Naive B cell (primary cell): ENCODE measurements around the gene CEP72. TPM values are rescaled to one million over a fixed set of nuclear protein-coding genes. Genes with fewer than 3 reads are reported as not detected.
"Not testable (repeated sequence)": the region's sequence is repeated elsewhere in the genome, so short reads cannot be mapped to it uniquely, and the experiment has no call there.

Experiments used
- ATAC-seq, 2 donors: fragments of 150-1000 bp; cut with Tn5 transposase; 2 replicates each; pipeline ENCODE4 v1.10.0; 2021; ENCODE audit warnings: low read depth in 2 of 2, mild to moderate bottlenecking in 2 of 2, moderate library complexity in 2 of 2
- DNase-seq: peaks from one replicate; pipeline ENCODE4 v3.0.0; 2022
- H3K27ac Mint-ChIP-seq, 6 donors: one replicate each; pipeline ENCODE4 v1.8.0; 2020 to 2022; ENCODE audit warnings: mild to moderate bottlenecking in 6 of 6, mixed read lengths in 6 of 6, moderate library complexity in 5 of 6, inconsistent platforms in 2 of 6
- H3K27me3 Mint-ChIP-seq, 3 donors: one replicate each; pipeline ENCODE4 v1.8.0; 2021 to 2022; ENCODE audit warnings: mixed read lengths in 3 of 3, mild to moderate bottlenecking in 1 of 3
- H3K36me3 Mint-ChIP-seq, 2 donors: one replicate each; pipeline ENCODE4 v1.8.0; 2020 to 2022; ENCODE audit warnings: mixed read lengths in 2 of 2, inconsistent platforms in 1 of 2, mild to moderate bottlenecking in 1 of 2
- H3K4me1 Mint-ChIP-seq, 3 donors: one replicate each; pipeline ENCODE4 v1.8.0; 2020 to 2022; ENCODE audit warnings: mixed read lengths in 3 of 3, inconsistent platforms in 1 of 3, mild to moderate bottlenecking in 1 of 3, moderate library complexity in 1 of 3
- H3K4me3 Mint-ChIP-seq, 8 donors: one replicate each; pipeline ENCODE4 v1.8.0; 2020 to 2022; ENCODE audit warnings: mild to moderate bottlenecking in 8 of 8, mixed read lengths in 8 of 8, moderate library complexity in 8 of 8, inconsistent platforms in 2 of 8
- H3K9me3 Mint-ChIP-seq, 7 donors: one replicate each; pipeline ENCODE4 v1.8.0; 2020 to 2022; ENCODE audit warnings: mixed read lengths in 7 of 7, mild to moderate bottlenecking in 5 of 7, inconsistent platforms in 2 of 7, moderate library complexity in 1 of 7
- polyA plus RNA-seq, 6 donors: library from polyadenylated mRNA; unstranded; fragments of 300-500 nt; fragmentation: Illumina TruSeq; gene quantifications; one replicate each; pipeline ENCODE4 v1.2.3, GENCODE V29; 2021; ENCODE audit warnings: low read depth in 6 of 6

CEP72 gene
- polyA plus RNA-seq, 6 donors from 2014 or later: 1.9 to 7.8 (median 2.9) TPM; not detected in 1

DNA sequence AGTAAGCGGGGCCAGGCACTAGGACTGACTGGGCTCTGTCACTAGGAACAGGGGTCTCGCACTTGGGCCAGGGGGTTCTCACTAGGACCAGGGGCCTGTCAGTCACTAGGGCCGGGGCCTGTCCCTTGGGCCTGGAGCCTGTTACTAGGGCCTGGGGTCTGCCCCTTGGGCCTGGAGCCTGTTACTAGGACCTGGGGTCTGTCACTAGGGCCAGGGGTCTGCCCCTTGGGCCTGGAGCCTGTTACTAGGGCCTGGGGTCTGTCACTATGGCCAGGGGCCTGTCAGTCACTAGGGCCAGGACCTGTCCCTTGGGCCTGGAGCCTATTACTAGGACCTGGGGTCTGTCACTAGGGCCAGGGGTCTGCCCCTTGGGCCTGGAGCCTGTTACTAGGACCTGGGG, 70.1 kb downstream of the CEP72 start:
- not testable (repeated sequence) for H3K36me3 Mint-ChIP-seq, H3K4me3 Mint-ChIP-seq, H3K9me3 Mint-ChIP-seq, H3K4me1 Mint-ChIP-seq, ATAC-seq, DNase-seq
- H3K27me3 Mint-ChIP-seq: peaks cover 0 to 28% (median 10%) of the 10 kb centered on the region in 3 donors
- H3K27ac Mint-ChIP-seq: peak overlapping the region in 1 of 6 donors; percentile 36

DNA sequence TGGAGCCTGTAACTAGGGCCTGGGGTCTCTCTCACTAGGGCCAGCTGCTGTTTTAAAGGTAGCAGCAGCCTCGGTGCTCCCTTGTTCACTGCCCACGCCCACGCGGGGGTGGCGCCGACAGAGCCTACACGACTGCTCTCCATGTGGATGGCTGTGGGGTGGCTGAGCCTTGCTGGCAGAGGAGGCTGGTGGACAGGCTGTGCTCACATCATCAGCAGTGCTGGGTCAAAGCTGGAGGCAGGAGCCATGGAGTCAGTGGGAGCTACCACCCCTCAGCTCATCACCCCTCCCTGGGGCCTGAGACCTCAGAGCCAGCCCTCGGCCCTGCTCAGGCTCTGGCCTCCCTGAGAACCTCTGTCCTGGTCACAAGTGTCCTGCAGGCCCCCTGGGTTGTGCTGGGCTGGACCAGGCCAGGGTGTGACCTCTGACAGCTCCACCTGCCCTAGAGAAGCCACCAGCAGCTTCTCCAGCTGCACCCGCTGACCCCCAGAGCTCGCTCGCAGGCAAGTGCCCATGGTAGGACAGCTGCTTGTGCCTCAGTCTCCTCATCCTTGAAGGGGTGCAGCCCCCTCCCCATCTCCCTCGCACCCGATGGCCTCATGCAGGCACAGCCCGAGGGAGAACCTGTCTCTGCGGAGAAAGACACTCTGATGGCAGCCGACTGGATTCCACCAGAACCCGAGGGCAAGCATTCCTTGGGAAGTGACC, 70.7 kb downstream of the CEP72 start:
- not testable (repeated sequence) for H3K9me3 Mint-ChIP-seq, DNase-seq, H3K4me1 Mint-ChIP-seq, ATAC-seq, H3K4me3 Mint-ChIP-seq, H3K36me3 Mint-ChIP-seq
- Mint-ChIP-seq H3K27me3 (peaks cover 0 to 24% (median 10%) of the 10 kb centered on the region in 3 donors), H3K27ac (peak overlapping the region in 2 of 6 donors; percentile 36 to 66)

DNA sequence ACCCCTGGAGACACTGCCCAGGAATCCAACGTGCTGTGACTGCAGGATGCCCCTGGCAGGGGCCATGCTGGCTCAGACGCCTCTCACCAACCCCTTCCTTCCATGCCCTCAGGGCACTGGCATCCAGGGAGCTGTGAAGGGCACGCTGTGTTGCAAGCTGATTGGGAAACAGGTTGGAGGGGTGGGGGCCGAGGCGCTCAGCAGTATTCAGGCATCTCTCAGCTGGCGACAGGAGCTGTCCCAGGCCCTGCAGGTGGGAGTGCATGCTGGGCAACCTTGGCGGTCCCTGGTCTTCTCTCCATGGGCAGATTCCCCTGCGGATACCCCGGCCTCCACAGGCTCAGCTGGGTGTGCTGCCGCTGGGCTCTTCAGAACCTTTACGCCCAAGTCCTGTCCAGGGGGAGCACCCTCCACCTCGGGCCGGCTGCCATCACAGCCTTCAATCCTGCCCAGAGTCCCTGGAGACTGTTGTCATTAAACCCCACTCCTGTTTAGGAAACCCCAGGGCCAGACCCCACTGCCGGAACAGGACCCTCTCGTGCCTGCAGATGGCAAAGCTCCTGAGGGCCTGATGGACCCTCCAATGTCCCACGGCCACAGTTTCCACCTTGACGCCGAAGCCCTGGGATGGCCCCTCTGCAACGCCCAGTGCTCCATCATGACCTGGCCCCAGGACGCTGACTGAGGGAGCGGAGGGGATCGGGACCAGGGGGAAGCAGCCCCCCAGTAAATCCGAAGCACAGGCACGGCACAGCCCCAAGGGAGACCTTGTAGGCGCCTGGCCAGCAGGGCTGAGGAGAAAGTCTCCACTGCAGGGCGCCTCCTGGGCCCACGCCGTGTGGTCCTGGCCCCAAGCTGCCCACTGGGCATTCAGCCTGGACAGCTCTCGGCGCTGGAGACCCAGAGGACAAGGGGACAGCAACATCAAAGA, 71.7 kb downstream of the CEP72 start:
- H3K27me3 Mint-ChIP-seq: peaks cover 0 to 29% (median 10%) of the 10 kb centered on the region in 3 donors

DNA sequence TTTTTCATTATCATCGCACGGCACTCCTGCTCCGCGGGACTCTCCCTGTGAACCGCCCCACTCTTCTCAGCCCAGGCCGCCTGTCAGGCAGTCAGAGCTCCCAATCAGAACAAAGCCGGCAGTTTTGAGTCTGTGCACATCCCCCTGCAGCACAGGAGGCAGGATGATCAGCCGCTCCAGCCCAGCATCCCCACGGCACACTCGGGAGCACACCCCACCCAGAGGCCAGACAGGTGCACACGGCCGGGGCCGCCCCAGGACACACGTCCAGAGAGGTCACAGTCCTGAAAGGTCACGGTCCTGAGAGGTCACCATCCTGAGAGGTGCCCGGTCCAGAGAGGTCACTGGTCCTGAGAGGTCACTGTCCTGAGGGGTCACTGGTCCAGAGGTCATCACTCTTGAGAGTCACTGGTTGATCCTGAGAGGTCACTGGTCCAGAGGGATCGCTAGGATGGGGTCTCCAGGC, 72.6 kb downstream of the CEP72 start:
- no peak for DNase-seq
- no peak for ATAC-seq
- Mint-ChIP-seq H3K4me1 (no peaks in the 10 kb centered on the region), H3K27ac (no peak overlapping the region), H3K4me3 (peak overlapping the region in 1 of 8 donors; percentile 66), H3K9me3 (no peaks in the 10 kb centered on the region), H3K27me3 (peaks cover 0 to 29% (median 10%) of the 10 kb centered on the region in 3 donors), H3K36me3 (no peaks in the 10 kb centered on the region)

More for the DNA sequence above, 71.7 kb downstream of the CEP72 start:
- H3K36me3 Mint-ChIP-seq: no peaks in the 10 kb centered on the region
- no peaks in the 10 kb centered on the region for H3K9me3 Mint-ChIP-seq
- DNase-seq (no peak), ATAC-seq (no peak)
- H3K4me1 Mint-ChIP-seq: no peaks in the 10 kb centered on the region
- H3K27ac Mint-ChIP-seq: no peak overlapping the region
- H3K4me3 Mint-ChIP-seq: no peak overlapping the region

DNA sequence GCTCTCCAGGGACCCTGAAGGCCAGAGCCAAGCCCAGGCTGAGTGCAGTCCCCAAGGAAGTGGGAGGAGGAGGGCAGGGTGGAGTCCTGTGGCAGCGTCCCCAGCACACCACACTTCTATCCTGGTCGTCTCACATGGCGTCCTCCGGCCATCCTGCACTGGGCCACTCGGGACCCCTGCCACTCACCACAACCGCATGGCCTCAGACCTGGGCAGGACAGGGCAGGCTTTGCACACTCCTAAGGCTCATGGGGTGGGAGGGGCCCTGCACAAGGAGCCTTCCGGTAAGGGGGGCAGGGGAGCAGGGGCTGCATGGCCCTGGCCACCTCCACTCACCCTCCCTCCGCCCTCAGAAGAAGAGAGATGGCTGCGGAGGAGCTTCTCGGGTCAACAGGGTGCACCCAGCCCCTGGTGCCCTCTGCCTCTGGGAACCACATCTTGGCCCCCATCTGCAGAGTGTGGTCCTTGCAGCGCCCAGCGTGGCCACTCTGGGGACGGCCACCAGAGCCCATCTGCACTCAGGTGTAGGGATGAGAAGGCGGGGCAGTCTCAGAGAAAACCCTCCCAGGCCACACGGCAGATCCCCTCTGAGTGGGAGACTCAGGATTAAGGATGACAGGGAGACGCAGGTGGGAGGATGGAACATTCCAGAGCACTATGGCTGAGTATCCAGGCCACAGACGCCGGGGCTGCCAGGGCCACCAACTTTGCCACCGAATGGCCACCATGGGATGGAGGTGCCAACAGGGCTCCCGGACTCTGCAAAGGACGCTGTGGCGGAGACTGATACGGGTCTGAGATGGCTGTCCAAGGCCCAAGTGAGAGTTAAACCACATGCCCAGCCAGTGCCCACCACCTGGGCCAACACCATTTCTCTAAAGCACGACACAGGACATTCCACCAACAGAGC, 73.4 kb downstream of the CEP72 start:
- ATAC-seq (no peak), DNase-seq (no peak)
- Mint-ChIP-seq H3K36me3 (no peaks in the 10 kb centered on the region), H3K27me3 (peaks cover 0 to 29% (median 10%) of the 10 kb centered on the region in 3 donors), H3K4me1 (no peaks in the 10 kb centered on the region), H3K4me3 (no peak overlapping the region), H3K9me3 (no peaks in the 10 kb centered on the region), H3K27ac (no peak overlapping the region)

DNA sequence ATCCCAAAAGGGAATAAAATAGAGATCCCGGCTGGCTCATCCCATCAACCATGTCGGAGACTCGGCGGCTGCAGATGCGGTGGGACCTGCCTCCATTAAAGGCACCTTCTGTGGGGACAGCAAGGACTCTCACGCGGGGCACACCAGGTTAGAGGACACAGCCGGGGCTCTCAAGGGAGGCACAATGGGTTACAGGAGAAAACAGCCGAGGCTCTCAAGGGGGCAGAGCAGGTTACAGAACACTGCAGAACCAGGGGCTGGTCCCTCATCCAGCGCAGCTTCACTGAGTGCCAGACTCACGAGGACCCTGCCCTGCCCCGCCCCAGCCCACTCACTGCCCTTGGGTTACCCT, 74.0 kb downstream of the CEP72 start:
- H3K4me3 Mint-ChIP-seq, ATAC-seq, H3K4me1 Mint-ChIP-seq, H3K27ac Mint-ChIP-seq, H3K36me3 Mint-ChIP-seq, DNase-seq, H3K9me3 Mint-ChIP-seq: not testable (repeated sequence)
- H3K27me3 Mint-ChIP-seq: peaks cover 0 to 29% (median 10%) of the 10 kb centered on the region in 3 donors

DNA sequence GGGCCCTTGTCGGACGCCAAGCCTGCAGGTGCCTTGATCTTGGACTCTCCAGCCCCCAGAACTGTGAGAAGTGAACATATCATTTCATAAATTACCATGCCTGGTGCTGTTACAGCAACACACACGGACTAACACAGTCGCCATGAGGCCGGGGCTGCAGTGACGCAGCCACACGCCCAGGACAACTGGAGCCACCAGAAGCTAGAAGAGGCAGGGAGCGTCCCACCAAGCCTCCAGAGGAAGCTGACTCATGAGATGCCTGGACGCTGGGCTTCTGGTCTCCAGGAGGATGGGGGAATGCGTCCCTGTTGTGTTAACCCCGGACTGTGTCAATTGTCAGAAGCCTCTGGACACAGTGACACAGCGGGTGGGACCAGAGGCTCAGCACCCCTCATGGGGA, 74.8 kb downstream of the CEP72 start:
- H3K4me1 Mint-ChIP-seq, H3K27ac Mint-ChIP-seq, H3K9me3 Mint-ChIP-seq, H3K36me3 Mint-ChIP-seq, ATAC-seq, H3K4me3 Mint-ChIP-seq, DNase-seq: not testable (repeated sequence)
- H3K27me3 Mint-ChIP-seq: peaks cover 0 to 29% (median 10%) of the 10 kb centered on the region in 3 donors

DNA sequence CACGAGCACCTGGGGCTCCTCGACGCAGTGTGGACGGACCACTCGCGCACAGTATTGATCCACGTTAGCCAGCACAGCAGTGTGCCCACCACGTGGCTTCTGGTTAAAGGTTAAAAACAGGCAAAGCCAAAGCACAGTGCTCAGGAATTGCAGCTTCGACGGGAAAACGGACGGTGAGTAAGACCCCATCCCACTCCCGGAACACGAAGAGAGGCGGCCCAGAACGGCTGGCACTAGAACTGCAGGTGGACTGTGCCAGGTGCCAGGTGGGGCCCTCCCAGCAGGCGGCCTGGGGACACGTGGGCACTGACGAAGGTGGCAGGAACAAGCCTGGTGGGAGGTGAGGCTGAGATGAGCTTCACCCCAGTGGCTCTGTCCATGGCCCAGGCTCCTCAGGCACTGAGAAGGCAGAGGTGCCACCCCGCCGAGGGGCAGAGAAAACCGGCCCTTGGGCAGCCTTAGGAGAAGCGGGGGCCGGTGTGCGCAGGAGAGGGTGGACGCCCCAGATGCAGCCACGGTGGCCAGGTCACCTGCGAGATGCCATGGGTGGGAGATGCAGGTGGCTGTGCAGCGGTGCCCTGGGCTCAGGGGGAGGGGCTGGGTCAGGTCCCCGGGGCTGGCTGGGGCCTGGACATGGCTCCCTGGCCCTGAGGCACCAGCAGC, 76.3 kb downstream of the CEP72 start:
- not testable (repeated sequence) for ATAC-seq, H3K9me3 Mint-ChIP-seq, H3K27ac Mint-ChIP-seq, H3K4me1 Mint-ChIP-seq, H3K4me3 Mint-ChIP-seq, DNase-seq, H3K36me3 Mint-ChIP-seq
- peaks cover 0 to 29% (median 10%) of the 10 kb centered on the region in 3 donors for H3K27me3 Mint-ChIP-seq

DNA sequence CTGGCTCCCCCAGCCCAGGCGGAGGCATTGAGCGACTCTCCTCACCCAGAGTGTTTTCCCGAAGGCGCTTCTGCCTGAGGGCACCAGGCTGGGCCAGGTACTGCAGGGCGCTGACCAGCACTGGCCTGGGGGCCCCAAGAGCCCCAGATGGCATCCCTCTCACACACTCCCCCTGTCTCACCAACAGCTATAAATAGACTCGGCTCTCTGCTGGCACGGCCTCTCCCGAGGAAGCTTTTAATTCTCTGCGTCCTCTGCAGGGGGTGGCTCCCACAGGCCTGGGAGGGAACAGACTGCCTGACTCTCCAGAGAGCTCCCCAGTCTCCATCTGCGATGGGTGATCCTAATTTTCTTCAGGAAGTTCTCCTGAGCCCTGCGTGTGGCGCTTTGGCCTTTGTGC, 78.2 kb downstream of the CEP72 start:
- H3K27ac Mint-ChIP-seq, H3K9me3 Mint-ChIP-seq, H3K4me1 Mint-ChIP-seq, H3K4me3 Mint-ChIP-seq, DNase-seq, H3K36me3 Mint-ChIP-seq, ATAC-seq: not testable (repeated sequence)
- H3K27me3 Mint-ChIP-seq: peaks cover 0 to 14% (median under 1%) of the 10 kb centered on the region in 3 donors

DNA sequence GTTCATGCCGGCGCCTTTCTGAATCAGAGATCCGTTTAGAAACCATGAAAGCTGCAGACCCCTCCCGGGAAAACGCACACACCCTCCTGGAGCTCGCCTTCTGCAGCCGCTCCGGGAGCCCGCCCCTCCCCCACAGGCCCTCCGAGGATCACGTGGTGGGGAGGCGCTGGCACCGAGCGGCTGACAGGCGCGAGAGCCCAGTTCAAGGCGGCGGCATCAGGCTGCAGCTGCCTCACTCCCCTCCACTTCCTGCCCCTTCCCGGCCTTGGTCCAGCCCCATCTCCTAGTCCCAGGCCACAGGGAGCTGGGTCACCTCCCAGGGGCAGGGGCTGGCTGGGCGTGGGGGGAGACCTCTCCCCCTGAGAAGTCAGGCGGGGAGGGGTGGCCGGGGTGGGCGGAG, 78.9 kb downstream of the CEP72 start:
- H3K9me3 Mint-ChIP-seq: not testable (repeated sequence)

DNA sequence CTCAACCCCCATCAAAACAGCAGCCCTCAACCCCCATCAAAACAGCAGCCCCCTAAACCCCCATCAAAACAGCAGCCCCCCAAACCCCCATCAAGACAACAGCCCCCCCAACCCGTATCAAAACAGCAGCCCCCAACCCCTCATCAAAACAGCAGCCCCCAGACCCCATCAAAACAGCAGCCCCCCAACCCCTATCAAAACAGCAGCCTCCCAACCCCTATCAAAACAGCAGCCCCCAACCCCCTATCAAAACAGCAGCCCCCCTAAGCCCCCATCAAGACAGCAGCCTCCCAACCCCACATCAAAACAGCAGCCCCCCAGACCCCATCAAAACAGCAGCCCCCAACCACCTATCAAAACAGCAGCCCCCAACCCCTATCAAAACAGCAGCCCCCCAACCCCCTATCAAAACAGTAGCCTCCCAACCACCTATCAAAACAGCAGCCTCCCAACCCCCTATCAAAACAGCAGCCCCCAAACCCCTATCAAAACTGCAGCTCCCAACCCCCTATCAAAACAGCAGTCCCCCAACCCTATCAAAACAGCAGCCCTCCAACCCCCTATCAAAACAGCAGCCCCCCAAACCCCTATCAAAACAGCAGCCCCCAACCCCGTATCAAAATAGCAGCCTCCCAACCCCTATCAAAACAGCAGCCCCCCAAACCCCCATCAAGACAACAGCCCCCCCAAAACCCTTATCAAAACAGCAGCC, 79.8 kb downstream of the CEP72 start:
- Mint-ChIP-seq H3K27me3 (peaks cover 3 to 11% (median 5%) of the 10 kb centered on the region in 3 donors), H3K4me3 (peak overlapping the region in 7 of 8 donors; percentile 38 to 79 (median 64)), H3K9me3 (no peaks in the 10 kb centered on the region), H3K27ac (no peak overlapping the region), H3K4me1 (peaks cover 0 to 3% (median 0%) of the 10 kb centered on the region in 3 donors), H3K36me3 (no peaks in the 10 kb centered on the region)
- DNase-seq: no peak
- no peak for ATAC-seq

More for the DNA sequence above, 78.9 kb downstream of the CEP72 start:
- not testable (repeated sequence) for H3K4me1 Mint-ChIP-seq, ATAC-seq, H3K4me3 Mint-ChIP-seq, H3K27me3 Mint-ChIP-seq, H3K27ac Mint-ChIP-seq, H3K36me3 Mint-ChIP-seq, DNase-seq

DNA sequence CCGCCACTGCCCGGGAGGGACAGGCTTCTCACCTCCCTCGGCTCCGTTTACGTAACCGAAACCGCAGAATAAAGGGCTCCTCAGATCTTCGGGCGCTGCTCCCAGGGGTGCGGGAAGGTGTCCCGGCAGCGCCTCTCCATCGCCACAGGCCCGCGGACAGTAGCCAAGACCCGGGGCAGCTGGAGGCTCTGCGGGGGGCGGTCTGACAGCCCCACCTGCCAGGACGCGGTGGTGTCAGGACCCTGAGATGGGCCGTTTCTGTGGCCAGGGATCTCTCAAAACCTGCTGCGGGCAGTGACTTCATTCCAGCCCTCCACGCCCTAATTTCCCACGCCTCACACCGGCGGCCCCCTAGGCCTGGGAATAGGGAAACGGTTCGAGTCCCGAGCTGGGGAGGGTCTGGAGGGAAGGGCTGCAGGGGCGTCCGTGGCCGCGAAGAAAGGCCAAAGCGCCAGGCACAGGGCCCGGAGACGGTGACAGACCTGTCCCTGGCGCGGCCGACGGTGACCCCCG, 80.4 kb downstream of the CEP72 start:
- H3K27ac Mint-ChIP-seq, H3K9me3 Mint-ChIP-seq, DNase-seq, ATAC-seq, H3K36me3 Mint-ChIP-seq, H3K4me1 Mint-ChIP-seq: not testable (repeated sequence)
- Mint-ChIP-seq H3K27me3 (peaks cover 3 to 17% (median 11%) of the 10 kb centered on the region in 3 donors), H3K4me3 (peak overlapping the region in 6 of 8 donors; percentile 47 to 79 (median 70))
